ACC112 (cell line): Measurements from ENCODE around the gene MLEC.

Experiments
- H2AFZ ChIP-seq: fragments of 200-600 bp; sonication (generic); one replicate; pipeline ENCODE4 v1.6.0; 2017; ENCODE audit warnings: antibody characterized with exemption, low read length; ENCODE audit not compliant: unreplicated experiment
- H3K27ac ChIP-seq: fragments of 200-600 bp; sonication (generic); 2 replicates; pipeline ENCODE4 v1.5.1; 2014; ENCODE audit warnings: low read depth, mild to moderate bottlenecking, antibody characterized with exemption, low read length, moderate library complexity
- H3K27me3 ChIP-seq: fragments of 200-600 bp; sonication (generic); 2 replicates; pipeline ENCODE4 v1.6.1; 2014; ENCODE audit warnings: mild to moderate bottlenecking, antibody characterized with exemption, low read length, moderate library complexity, mixed read lengths; ENCODE audit not compliant: insufficient read depth
- H3K36me3 ChIP-seq: fragments of 200-600 bp; sonication (generic); 2 replicates; pipeline ENCODE4 v1.6.1; 2016; ENCODE audit warnings: mild to moderate bottlenecking, antibody characterized with exemption, low read length, moderate library complexity, mixed read lengths; ENCODE audit not compliant: insufficient read depth
- H3K4me1 ChIP-seq: fragments of 200-600 bp; sonication (generic); one replicate; pipeline ENCODE4 v1.6.1; 2016; ENCODE audit warnings: low read length, mixed read lengths; ENCODE audit not compliant: insufficient read depth, unreplicated experiment, control insufficient read depth
- H3K4me3 ChIP-seq: fragments of 200-600 bp; sonication (generic); 2 replicates; pipeline ENCODE4 v1.5.1; 2014; ENCODE audit warnings: mild to moderate bottlenecking, low read depth, low read length
- H3K79me2 ChIP-seq: fragments of 200-600 bp; sonication (generic); one replicate; pipeline ENCODE4 v1.6.0; 2016; ENCODE audit warnings: low read length; ENCODE audit not compliant: control insufficient read depth, unreplicated experiment, insufficient read depth

Gene MLEC

GRCh38 chr12:120710031-120710804 lies 23.3 kb downstream of the MLEC start, which contains the start of gene UNC119B:
UNC119B (plus strand) TSS chr12:120710458; CDS start chr12:120710475, 17 bp downstream.
- H2AFZ ChIP-seq, result peak within 1 kb of the TSS; percentile 79
- peaks cover 34% of the 10 kb centered on the region for H3K79me2 ChIP-seq
- H3K27ac ChIP-seq, result peak within 1 kb of the TSS; percentile 28

GRCh38 chr12:120710805-120711296 lies 23.9 kb downstream of the MLEC start:
- Histone ChIP-seq H3K4me3 (peak overlapping the region; percentile 97), H3K27ac (peak overlapping the region; percentile 28), H3K79me2 (peaks cover 34% of the 10 kb centered on the region), H3K4me1 (peaks cover 27% of the 10 kb centered on the region), H3K36me3 (peaks cover 6% of the 10 kb centered on the region; the same call in 1 of the 2 replicates), H2AFZ (peak overlapping the region; percentile 72), H3K27me3 (no peaks in the 10 kb centered on the region)

More at GRCh38 chr12:120710031-120710804, 23.3 kb downstream of the MLEC start, which contains the start of gene UNC119B:
- H3K27me3 ChIP-seq, result no peaks in the 10 kb centered on the region
- peak within 1 kb of the TSS; percentile 97 for H3K4me3 ChIP-seq
- H3K4me1 ChIP-seq, result peaks cover 27% of the 10 kb centered on the region
- H3K36me3 ChIP-seq, result peaks cover 6% of the 10 kb centered on the region; the same call in 1 of the 2 replicates

- H3K4me1 ChIP-seq, result peaks cover 27% of the 10 kb centered on the region
- H3K79me2 ChIP-seq, result peaks cover 34% of the 10 kb centered on the region
- no peaks in the 10 kb centered on the region for H3K27me3 ChIP-seq
- H3K27ac ChIP-seq, result no peak overlapping the region
- peaks cover 9% of the 10 kb centered on the region; the same call in 1 of the 2 replicates for H3K36me3 ChIP-seq
- H2AFZ ChIP-seq, result no peak overlapping the region
- peak overlapping the region; percentile 97 for H3K4me3 ChIP-seq
Measured at GRCh38 chr12:120711411-120711810, 24.5 kb downstream of the MLEC start.

- peaks cover 27% of the 10 kb centered on the region for H3K4me1 ChIP-seq
- peaks cover 15% of the 10 kb centered on the region; the same call in 1 of the 2 replicates for H3K36me3 ChIP-seq
- H3K4me3 ChIP-seq, result no peak overlapping the region
- no peak overlapping the region for H3K27ac ChIP-seq
- no peaks in the 10 kb centered on the region for H3K27me3 ChIP-seq
- no peak overlapping the region for H2AFZ ChIP-seq
- peaks cover 34% of the 10 kb centered on the region for H3K79me2 ChIP-seq
Measured at GRCh38 chr12:120712610-120713009, 25.7 kb downstream of the MLEC start.

GRCh38 chr12:120713861-120714482 lies 27.0 kb downstream of the MLEC start:
- H2AFZ ChIP-seq, result no peak overlapping the region
- peaks cover 34% of the 10 kb centered on the region for H3K79me2 ChIP-seq
- H3K4me1 ChIP-seq, result peaks cover 27% of the 10 kb centered on the region
- H3K27me3 ChIP-seq, result no peaks in the 10 kb centered on the region
- no peak overlapping the region for H3K4me3 ChIP-seq
- no peak overlapping the region for H3K27ac ChIP-seq
- peaks cover 15% of the 10 kb centered on the region for H3K36me3 ChIP-seq

- Histone ChIP-seq H3K4me3 (no peak overlapping the region), H3K27ac (no peak overlapping the region), H3K4me1 (peaks cover 21% of the 10 kb centered on the region), H3K79me2 (peaks cover 6% of the 10 kb centered on the region), H3K27me3 (no peaks in the 10 kb centered on the region), H2AFZ (no peak overlapping the region), H3K36me3 (peaks cover 26% of the 10 kb centered on the region)
Measured at GRCh38 chr12:120718055-120718454, 31.1 kb downstream of the MLEC start.

- H3K27me3 ChIP-seq, result no peaks in the 10 kb centered on the region
- no peak overlapping the region for H2AFZ ChIP-seq
- H3K27ac ChIP-seq, result no peak overlapping the region
- no peaks in the 10 kb centered on the region for H3K79me2 ChIP-seq
- peaks cover 24% of the 10 kb centered on the region for H3K36me3 ChIP-seq
- H3K4me1 ChIP-seq, result peaks cover 16% of the 10 kb centered on the region
- no peak overlapping the region for H3K4me3 ChIP-seq
Measured at GRCh38 chr12:120719072-120719471, 32.1 kb downstream of the MLEC start.

- Histone ChIP-seq H3K79me2 (no peaks in the 10 kb centered on the region), H3K27ac (peak overlapping the region; percentile 49; the same call in 1 of the 2 replicates)
Measured at GRCh38 chr12:120719496-120720233, 32.7 kb downstream of the MLEC start.

GRCh38 chr12:120720234-120720986 lies 33.5 kb downstream of the MLEC start:
- no peaks in the 10 kb centered on the region for H3K79me2 ChIP-seq
- H3K4me1 ChIP-seq, result peaks cover 22% of the 10 kb centered on the region
- H3K36me3 ChIP-seq, result peaks cover 23% of the 10 kb centered on the region
- peak overlapping the region; percentile 49 for H3K27ac ChIP-seq
- H2AFZ ChIP-seq, result no peak overlapping the region
- no peak overlapping the region for H3K4me3 ChIP-seq
- no peaks in the 10 kb centered on the region for H3K27me3 ChIP-seq

More at GRCh38 chr12:120719496-120720233, 32.7 kb downstream of the MLEC start:
- Histone ChIP-seq H3K4me1 (peaks cover 16% of the 10 kb centered on the region), H2AFZ (no peak overlapping the region), H3K27me3 (no peaks in the 10 kb centered on the region), H3K4me3 (no peak overlapping the region), H3K36me3 (peaks cover 23% of the 10 kb centered on the region)
